Lower leg skin (tissue), 4 donors: ENCODE results near the gene ZNF555. TPM values are rescaled to one million over a fixed set of nuclear protein-coding genes. Genes with fewer than 3 reads are reported as not detected.

ENCODE experiments used
- DNase-seq, 2 donors: peaks; one replicate each; pipeline ENCODE4 v3.0.0-alpha.2; 2019; ENCODE audit warnings: low spot score in 2 of 2
- H3K4me3 ChIP-seq: fragments of 200-600 bp; sonication (generic); 2 replicates; pipeline ENCODE4 v1.5.1; 2017; ENCODE audit warnings: mild to moderate bottlenecking, low read depth; ENCODE audit not compliant: poor library complexity, severe bottlenecking
- CTCF ChIP-seq, 3 donors: fragments of 450-650 bp; IDR thresholded peaks; one replicate each; pipeline ENCODE4 v1.5.1; 2016; ENCODE audit warnings: antibody characterized with exemption in 3 of 3, mild to moderate bottlenecking in 3 of 3, moderate library complexity in 2 of 3
- POLR2A ChIP-seq, 2 donors: fragments of 450-650 bp; IDR thresholded peaks; one replicate each; pipeline ENCODE4 v1.6.1; 2016 to 2017; ENCODE audit warnings: antibody characterized with exemption in 2 of 2, mild to moderate bottlenecking in 1 of 2, moderate library complexity in 1 of 2
- WGBS, 2 donors: methylation state at CpG; one replicate each; pipeline ENCODE4 v1.1.5; 2018; 5-methylcytosine and 5-hydroxymethylcytosine counted together
- intact Hi-C: fragments of 100-400 bp; cut with DNase I; formaldehyde crosslinking; loops from one replicate; pipeline ENCODE4 v1.15.0; 2023; ENCODE audit warnings: low total_unique reads
- total RNA-seq, 4 donors: library from RNA; depleted of rRNA; stranded (reverse); fragments of >200 nt; gene quantifications; one replicate each; pipeline ENCODE4 v1.1.0, GENCODE V29; 2016

Gene ZNF555
- total RNA-seq, 4 donors from 2014 or later = 2.4 to 5.5 (median 3.6) TPM

GRCh38 chr19:2796659-2797266 is 44.5 kb upstream of the ZNF555 start:
- 94 to 96% methylated on average over 23 of the region's 23 CpGs for WGBS, 2 donors
- intact Hi-C loops = no loop called here
- H3K4me3 ChIP-seq = no peak overlapping the region
- no peak for DNase-seq
- no peak for TF ChIP-seq CTCF (IDR thresholded peaks at IDR 0.05)
- no peak for TF ChIP-seq POLR2A (IDR thresholded peaks at IDR 0.05)

GRCh38 chr19:2797280-2797679 is 44.0 kb upstream of the ZNF555 start:
- whole genome bisulfite sequencing, 2 donors = 94 to 95% methylated on average over 15 of the region's 15 CpGs
- H3K4me3 ChIP-seq = no peak overlapping the region
- TF ChIP-seq CTCF (IDR thresholded peaks at IDR 0.05) (no peak), POLR2A (IDR thresholded peaks at IDR 0.05) (no peak)
- intact Hi-C loops = no loop called here
- DNase-seq = no peak

GRCh38 chr19:2798158-2798685 is 43.1 kb upstream of the ZNF555 start:
- WGBS, 2 donors = 91 to 93% methylated on average over 16 of the region's 16 CpGs
- no peak for TF ChIP-seq POLR2A (IDR thresholded peaks at IDR 0.05)
- TF ChIP-seq CTCF (IDR thresholded peaks at IDR 0.05) = no peak
- H3K4me3 ChIP-seq = no peak overlapping the region
- DNase-seq = no peak
- intact Hi-C loops = no loop called here

- intact Hi-C loops = no loop called here
- no peak for DNase-seq
- H3K4me3 ChIP-seq = no peak overlapping the region
- 72 to 81% methylated on average over 7 of the region's 7 CpGs for WGBS, 2 donors
- no peak for TF ChIP-seq CTCF (IDR thresholded peaks at IDR 0.05)
- TF ChIP-seq POLR2A (IDR thresholded peaks at IDR 0.05) = no peak
Measured at GRCh38 chr19:2798733-2799132, 42.5 kb upstream of the ZNF555 start.

GRCh38 chr19:2799273-2800020 is 41.8 kb upstream of the ZNF555 start:
- no peak for DNase-seq
- WGBS, 2 donors = 90 to 92% methylated on average over 33 to 40 of the region's 41 CpGs

More at GRCh38 chr19:2799273-2800020, 41.8 kb upstream of the ZNF555 start:
- no peak overlapping the region for H3K4me3 ChIP-seq
- no peak for TF ChIP-seq CTCF (IDR thresholded peaks at IDR 0.05)
- no peak for TF ChIP-seq POLR2A (IDR thresholded peaks at IDR 0.05)
- intact Hi-C loops = no loop called here
